GM23338 (cell line): ENCODE data around the gene ADAT3. TPM values are rescaled to one million over a fixed set of nuclear protein-coding genes. Genes with fewer than 3 reads are reported as not detected.

ENCODE experiments used
- ATAC-seq: fragments of 200-7000 bp; cut with Tn5 transposase; 3 replicates; pipeline ENCODE4 v1.9.1; 2020
- DNase-seq: peaks from one replicate; pipeline ENCODE4 v3.0.0-alpha.2; 2015; ENCODE audit warnings: low spot score
- H2AFZ ChIP-seq: fragments of 200-600 bp; sonication (generic); 2 replicates; pipeline ENCODE4 v1.8.0; 2016; ENCODE audit warnings: antibody characterized with exemption, mild to moderate bottlenecking, moderate library complexity
- H3F3A ChIP-seq: fragments of 200-600 bp; sonication (generic); replicated peaks from 2 replicates; pipeline ENCODE4 v1.8.0; 2017; ENCODE audit warnings: antibody characterized with exemption, mixed run types, low read depth
- H3K27ac ChIP-seq: fragments of 200-600 bp; sonication (generic); 2 replicates; pipeline ENCODE4 v1.6.1; 2016; ENCODE audit warnings: low read depth
- H3K27me3 ChIP-seq: fragments of 200-600 bp; sonication (generic); 2 replicates; pipeline ENCODE4 v1.8.0; 2016; ENCODE audit warnings: mild to moderate bottlenecking, mixed run types, moderate library complexity; ENCODE audit not compliant: insufficient read depth
- H3K36me3 ChIP-seq: fragments of 200-600 bp; sonication (generic); 2 replicates; pipeline ENCODE4 v1.8.0; 2016; ENCODE audit warnings: mild to moderate bottlenecking; ENCODE audit not compliant: insufficient read depth
- H3K4me1 ChIP-seq: fragments of 200-600 bp; sonication (generic); 2 replicates; pipeline ENCODE4 v1.8.0; 2016; ENCODE audit warnings: mild to moderate bottlenecking, moderate library complexity; ENCODE audit not compliant: insufficient read depth
- H3K4me2 ChIP-seq: fragments of 200-600 bp; sonication (generic); 2 replicates; pipeline ENCODE4 v1.7.1; 2017; ENCODE audit warnings: mixed run types
- H3K4me3 ChIP-seq: fragments of 200-600 bp; sonication (generic); 2 replicates; pipeline ENCODE4 v1.6.1; 2016; ENCODE audit warnings: mixed run types
- H3K79me2 ChIP-seq: fragments of 200-600 bp; sonication (generic); replicated peaks from 2 replicates; pipeline ENCODE4 v1.8.0; 2017; ENCODE audit warnings: mild to moderate bottlenecking; ENCODE audit not compliant: insufficient read depth
- H3K9me2 ChIP-seq: fragments of 200-600 bp; sonication (generic); 2 replicates; pipeline ENCODE4 v1.8.0; 2017; ENCODE audit not compliant: insufficient read depth
- H4K20me1 ChIP-seq: fragments of 200-600 bp; sonication (generic); replicated peaks from 2 replicates; pipeline ENCODE4 v1.8.0; 2017; ENCODE audit warnings: mild to moderate bottlenecking; ENCODE audit not compliant: insufficient read depth
- H3K27ac Mint-ChIP-seq: 2 replicates; pipeline ENCODE4 v1.8.0; 2020; ENCODE audit warnings: inconsistent platforms, mild to moderate bottlenecking, moderate library complexity, mixed read lengths
- H3K27me3 Mint-ChIP-seq: 3 replicates; pipeline ENCODE4 v1.8.0; 2022; ENCODE audit warnings: low read depth, mild to moderate bottlenecking, moderate library complexity, mixed read lengths, inconsistent platforms; ENCODE audit not compliant: insufficient read depth, poor library complexity
- H3K36me3 Mint-ChIP-seq: 3 replicates; pipeline ENCODE4 v1.8.0; 2021; ENCODE audit warnings: low read depth, mild to moderate bottlenecking, inconsistent platforms, moderate library complexity, mixed read lengths
- H3K4me1 Mint-ChIP-seq: 3 replicates; pipeline ENCODE4 v1.8.0; 2020; ENCODE audit warnings: mild to moderate bottlenecking, inconsistent platforms, mixed read lengths
- H3K4me3 Mint-ChIP-seq: 3 replicates; pipeline ENCODE4 v1.8.0; 2021; ENCODE audit warnings: moderate library complexity, mild to moderate bottlenecking, inconsistent platforms, mixed read lengths
- H3K9me3 Mint-ChIP-seq: 3 replicates; pipeline ENCODE4 v1.8.0; 2020; ENCODE audit warnings: moderate library complexity, mild to moderate bottlenecking, inconsistent platforms, mixed read lengths
- CREB1 ChIP-seq: fragments of 250-450 bp; sonication (Bioruptor Pico); IDR thresholded peaks from 2 replicates; pipeline ENCODE4 v1.5.0; 2020; ENCODE audit warnings: low read depth, mild to moderate bottlenecking, moderate library complexity
- EZH2phosphoT487 ChIP-seq: fragments of 200-600 bp; sonication (generic); IDR thresholded peaks from one replicate; pipeline ENCODE4 v1.8.1; 2018; ENCODE audit warnings: antibody characterized with exemption; ENCODE audit not compliant: unreplicated experiment
- JUNB ChIP-seq: IDR thresholded peaks from one replicate; pipeline ENCODE4 v1.6.1; 2016; ENCODE audit warnings: antibody characterized with exemption; ENCODE audit not compliant: unreplicated experiment
- NANOG ChIP-seq: IDR thresholded peaks from 2 replicates; pipeline ENCODE4 v1.6.1; 2016; ENCODE audit warnings: antibody characterized with exemption, borderline replicate concordance
- STAT1 ChIP-seq: IDR thresholded peaks from one replicate; pipeline ENCODE4 v1.6.1; 2016; ENCODE audit warnings: antibody characterized with exemption; ENCODE audit not compliant: unreplicated experiment
- ZNF114 ChIP-seq: fragments of 250-450 bp; sonication (Bioruptor Pico); IDR thresholded peaks from 2 replicates; pipeline ENCODE4 v1.5.0; 2020; ENCODE audit warnings: mild to moderate bottlenecking, moderate library complexity
- ZNF331 ChIP-seq: fragments of 250-450 bp; sonication (Bioruptor Pico); IDR thresholded peaks from 2 replicates; pipeline ENCODE4 v1.5.0; 2020; ENCODE audit warnings: low read depth, mild to moderate bottlenecking, moderate library complexity
- polyA plus RNA-seq: library from polyadenylated mRNA; unstranded; fragments of >200 nt; fragmentation: Nextera tagmentation; extraction: Ambion mirVana; gene quantifications from 2 replicates; pipeline ENCODE4 v1.2.1, GENCODE V29; 2016
- total RNA-seq: library from RNA; depleted of rRNA; stranded (reverse); fragments of >200 nt; shearing (Covaris generic); gene quantifications from 2 replicates; pipeline ENCODE4 v1.2.3, GENCODE V29; 2014
- TF ChIP-seq, protein P1 (sequence below): fragments of 250-450 bp; sonication (Bioruptor Pico); IDR thresholded peaks from 2 replicates; pipeline ENCODE4 v1.5.0; 2020; ENCODE audit warnings: mild to moderate bottlenecking, moderate library complexity
- TF ChIP-seq, protein P2 (sequence below): IDR thresholded peaks from one replicate; pipeline ENCODE4 v1.6.1; 2018; ENCODE audit warnings: antibody characterized with exemption; ENCODE audit not compliant: unreplicated experiment
- TF ChIP-seq, protein P3 (sequence below): IDR thresholded peaks from 2 replicates; pipeline ENCODE4 v1.6.1; 2016; ENCODE audit warnings: antibody characterized with exemption
- TF ChIP-seq, protein P4 (sequence below), 2 experiments: fragments of 200-600 bp in 1 of 2; sonication (generic) in 1 of 2; conservative IDR thresholded peaks; 2 replicates each; pipeline versions ENCODE4 v1.5.1 to v1.6.1; 2016 to 2017; ENCODE audit warnings: antibody characterized with exemption in 2 of 2, low read depth in 2 of 2, mild to moderate bottlenecking in 2 of 2, moderate library complexity in 1 of 2

ADAT3 gene
- total and polyA plus RNA-seq, 2 experiments from 2014 or later = 7.9 to 12.4 TPM

DNA sequence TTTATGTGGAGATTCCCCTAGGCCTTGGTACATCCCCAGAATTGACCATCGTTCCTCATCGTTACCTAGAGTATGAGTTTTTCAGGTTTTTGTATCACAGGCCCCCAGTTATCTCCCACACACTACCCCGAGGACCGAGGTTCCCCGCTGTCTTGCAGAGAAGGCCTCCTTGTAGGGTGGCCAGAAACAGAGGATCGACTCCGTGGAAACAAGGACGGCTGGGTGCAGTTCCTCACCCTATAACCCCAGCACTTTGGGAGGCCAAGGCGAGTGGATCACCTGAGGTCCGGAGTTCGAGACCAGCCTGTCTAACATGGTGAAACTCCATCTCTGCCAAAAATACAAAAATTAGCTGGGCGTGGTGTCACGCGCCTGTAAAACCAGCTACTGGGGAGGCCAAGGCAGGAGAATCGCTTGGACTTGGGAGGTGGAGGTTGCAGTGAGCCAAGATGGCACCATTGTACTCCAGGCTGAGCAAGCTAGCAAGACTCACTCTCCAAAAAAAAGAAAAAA lies 720 bp downstream of the ADAT3 start (continued):
- TF ChIP-seq, protein P1, sequence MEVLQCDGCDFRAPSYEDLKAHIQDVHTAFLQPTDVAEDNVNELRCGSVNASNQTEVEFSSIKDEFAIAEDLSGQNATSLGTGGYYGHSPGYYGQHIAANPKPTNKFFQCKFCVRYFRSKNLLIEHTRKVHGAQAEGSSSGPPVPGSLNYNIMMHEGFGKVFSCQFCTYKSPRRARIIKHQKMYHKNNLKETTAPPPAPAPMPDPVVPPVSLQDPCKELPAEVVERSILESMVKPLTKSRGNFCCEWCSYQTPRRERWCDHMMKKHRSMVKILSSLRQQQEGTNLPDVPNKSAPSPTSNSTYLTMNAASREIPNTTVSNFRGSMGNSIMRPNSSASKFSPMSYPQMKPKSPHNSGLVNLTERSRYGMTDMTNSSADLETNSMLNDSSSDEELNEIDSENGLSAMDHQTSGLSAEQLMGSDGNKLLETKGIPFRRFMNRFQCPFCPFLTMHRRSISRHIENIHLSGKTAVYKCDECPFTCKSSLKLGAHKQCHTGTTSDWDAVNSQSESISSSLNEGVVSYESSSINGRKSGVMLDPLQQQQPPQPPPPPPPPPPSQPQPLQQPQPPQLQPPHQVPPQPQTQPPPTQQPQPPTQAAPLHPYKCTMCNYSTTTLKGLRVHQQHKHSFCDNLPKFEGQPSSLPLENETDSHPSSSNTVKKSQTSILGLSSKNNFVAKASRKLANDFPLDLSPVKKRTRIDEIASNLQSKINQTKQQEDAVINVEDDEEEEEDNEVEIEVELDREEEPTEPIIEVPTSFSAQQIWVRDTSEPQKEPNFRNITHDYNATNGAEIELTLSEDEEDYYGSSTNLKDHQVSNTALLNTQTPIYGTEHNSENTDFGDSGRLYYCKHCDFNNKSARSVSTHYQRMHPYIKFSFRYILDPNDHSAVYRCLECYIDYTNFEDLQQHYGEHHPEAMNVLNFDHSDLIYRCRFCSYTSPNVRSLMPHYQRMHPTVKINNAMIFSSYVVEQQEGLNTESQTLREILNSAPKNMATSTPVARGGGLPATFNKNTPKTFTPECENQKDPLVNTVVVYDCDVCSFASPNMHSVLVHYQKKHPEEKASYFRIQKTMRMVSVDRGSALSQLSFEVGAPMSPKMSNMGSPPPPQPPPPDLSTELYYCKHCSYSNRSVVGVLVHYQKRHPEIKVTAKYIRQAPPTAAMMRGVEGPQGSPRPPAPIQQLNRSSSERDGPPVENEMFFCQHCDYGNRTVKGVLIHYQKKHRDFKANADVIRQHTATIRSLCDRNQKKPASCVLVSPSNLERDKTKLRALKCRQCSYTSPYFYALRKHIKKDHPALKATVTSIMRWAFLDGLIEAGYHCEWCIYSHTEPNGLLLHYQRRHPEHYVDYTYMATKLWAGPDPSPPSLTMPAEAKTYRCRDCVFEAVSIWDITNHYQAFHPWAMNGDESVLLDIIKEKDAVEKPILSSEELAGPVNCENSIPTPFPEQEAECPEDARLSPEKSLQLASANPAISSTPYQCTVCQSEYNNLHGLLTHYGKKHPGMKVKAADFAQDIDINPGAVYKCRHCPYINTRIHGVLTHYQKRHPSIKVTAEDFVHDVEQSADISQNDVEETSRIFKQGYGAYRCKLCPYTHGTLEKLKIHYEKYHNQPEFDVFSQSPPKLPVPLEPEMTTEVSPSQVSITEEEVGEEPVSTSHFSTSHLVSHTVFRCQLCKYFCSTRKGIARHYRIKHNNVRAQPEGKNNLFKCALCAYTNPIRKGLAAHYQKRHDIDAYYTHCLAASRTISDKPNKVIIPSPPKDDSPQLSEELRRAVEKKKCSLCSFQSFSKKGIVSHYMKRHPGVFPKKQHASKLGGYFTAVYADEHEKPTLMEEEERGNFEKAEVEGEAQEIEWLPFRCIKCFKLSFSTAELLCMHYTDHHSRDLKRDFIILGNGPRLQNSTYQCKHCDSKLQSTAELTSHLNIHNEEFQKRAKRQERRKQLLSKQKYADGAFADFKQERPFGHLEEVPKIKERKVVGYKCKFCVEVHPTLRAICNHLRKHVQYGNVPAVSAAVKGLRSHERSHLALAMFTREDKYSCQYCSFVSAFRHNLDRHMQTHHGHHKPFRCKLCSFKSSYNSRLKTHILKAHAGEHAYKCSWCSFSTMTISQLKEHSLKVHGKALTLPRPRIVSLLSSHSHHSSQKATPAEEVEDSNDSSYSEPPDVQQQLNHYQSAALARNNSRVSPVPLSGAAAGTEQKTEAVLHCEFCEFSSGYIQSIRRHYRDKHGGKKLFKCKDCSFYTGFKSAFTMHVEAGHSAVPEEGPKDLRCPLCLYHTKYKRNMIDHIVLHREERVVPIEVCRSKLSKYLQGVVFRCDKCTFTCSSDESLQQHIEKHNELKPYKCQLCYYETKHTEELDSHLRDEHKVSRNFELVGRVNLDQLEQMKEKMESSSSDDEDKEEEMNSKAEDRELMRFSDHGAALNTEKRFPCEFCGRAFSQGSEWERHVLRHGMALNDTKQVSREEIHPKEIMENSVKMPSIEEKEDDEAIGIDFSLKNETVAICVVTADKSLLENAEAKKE (CRISPR knock-in tag) = no peak
- TF ChIP-seq, protein P2, sequence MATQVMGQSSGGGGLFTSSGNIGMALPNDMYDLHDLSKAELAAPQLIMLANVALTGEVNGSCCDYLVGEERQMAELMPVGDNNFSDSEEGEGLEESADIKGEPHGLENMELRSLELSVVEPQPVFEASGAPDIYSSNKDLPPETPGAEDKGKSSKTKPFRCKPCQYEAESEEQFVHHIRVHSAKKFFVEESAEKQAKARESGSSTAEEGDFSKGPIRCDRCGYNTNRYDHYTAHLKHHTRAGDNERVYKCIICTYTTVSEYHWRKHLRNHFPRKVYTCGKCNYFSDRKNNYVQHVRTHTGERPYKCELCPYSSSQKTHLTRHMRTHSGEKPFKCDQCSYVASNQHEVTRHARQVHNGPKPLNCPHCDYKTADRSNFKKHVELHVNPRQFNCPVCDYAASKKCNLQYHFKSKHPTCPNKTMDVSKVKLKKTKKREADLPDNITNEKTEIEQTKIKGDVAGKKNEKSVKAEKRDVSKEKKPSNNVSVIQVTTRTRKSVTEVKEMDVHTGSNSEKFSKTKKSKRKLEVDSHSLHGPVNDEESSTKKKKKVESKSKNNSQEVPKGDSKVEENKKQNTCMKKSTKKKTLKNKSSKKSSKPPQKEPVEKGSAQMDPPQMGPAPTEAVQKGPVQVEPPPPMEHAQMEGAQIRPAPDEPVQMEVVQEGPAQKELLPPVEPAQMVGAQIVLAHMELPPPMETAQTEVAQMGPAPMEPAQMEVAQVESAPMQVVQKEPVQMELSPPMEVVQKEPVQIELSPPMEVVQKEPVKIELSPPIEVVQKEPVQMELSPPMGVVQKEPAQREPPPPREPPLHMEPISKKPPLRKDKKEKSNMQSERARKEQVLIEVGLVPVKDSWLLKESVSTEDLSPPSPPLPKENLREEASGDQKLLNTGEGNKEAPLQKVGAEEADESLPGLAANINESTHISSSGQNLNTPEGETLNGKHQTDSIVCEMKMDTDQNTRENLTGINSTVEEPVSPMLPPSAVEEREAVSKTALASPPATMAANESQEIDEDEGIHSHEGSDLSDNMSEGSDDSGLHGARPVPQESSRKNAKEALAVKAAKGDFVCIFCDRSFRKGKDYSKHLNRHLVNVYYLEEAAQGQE = no peak
- TF ChIP-seq ZNF114 = no peak

DNA sequence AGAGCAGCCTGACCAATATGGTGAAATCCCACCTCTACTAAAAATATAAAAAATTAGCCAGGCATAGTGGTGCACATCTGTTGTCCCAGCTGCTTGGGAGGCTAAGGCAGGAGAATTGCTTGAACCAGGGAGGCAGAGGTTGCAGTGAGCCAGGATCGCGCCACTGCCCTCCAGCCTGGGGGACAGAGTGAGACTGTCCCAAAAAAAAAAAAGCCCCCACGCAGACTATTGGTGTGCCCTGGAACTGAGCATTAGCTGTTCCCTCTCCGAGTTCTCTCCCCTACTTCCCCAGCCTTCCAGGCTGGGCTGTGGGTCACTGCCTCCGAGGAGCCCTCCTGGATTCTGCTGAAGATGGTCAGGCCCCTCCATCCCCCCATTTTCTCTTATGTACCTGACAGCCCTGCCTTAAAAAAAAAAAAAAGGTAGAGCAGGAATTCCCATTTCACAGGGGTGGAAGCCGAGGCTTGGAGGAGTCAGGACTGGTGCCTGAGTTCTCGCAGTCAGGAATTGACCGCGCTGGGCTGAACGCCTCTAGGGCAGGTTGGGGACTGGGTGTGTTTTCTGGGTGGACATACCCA lies 1.9 kb downstream of the ADAT3 start:
- no peak overlapping the region for H3K27ac Mint-ChIP-seq
- Histone ChIP-seq H4K20me1 (peaks cover 7% of the 10 kb centered on the region), H3K4me2 (no peak overlapping the region; the same call in 1 of the 2 replicates), H3K4me1 (peaks cover 12% of the 10 kb centered on the region), H3K36me3 (no peaks in the 10 kb centered on the region), H3F3A (peaks cover 20% of the 10 kb centered on the region), H3K9me2 (no peaks in the 10 kb centered on the region), H3K79me2 (peaks cover 64% of the 10 kb centered on the region), H3K27me3 (no peaks in the 10 kb centered on the region), H3K4me3 (no peak overlapping the region), H2AFZ (no peak overlapping the region), H3K27ac (no peak overlapping the region)
- H3K4me3 Mint-ChIP-seq = peak overlapping the region; percentile 24; the same call in 1 of the 3 replicates
- DNase-seq (no peak), ATAC-seq (no peak)
- H3K36me3 Mint-ChIP-seq = peaks cover 12% of the 10 kb centered on the region
- H3K9me3 Mint-ChIP-seq = peaks cover 4% of the 10 kb centered on the region; the same call in 1 of the 3 replicates
- peaks cover 19% of the 10 kb centered on the region for H3K27me3 Mint-ChIP-seq
- peaks cover 21% of the 10 kb centered on the region for H3K4me1 Mint-ChIP-seq
- TF ChIP-seq STAT1 (no peak), CREB1 (CRISPR knock-in tag) (no peak), ZNF331 (CRISPR knock-in tag) (no peak), JUNB (no peak), EZH2phosphoT487 (no peak), ZNF114 (no peak), NANOG (no peak)
- TF ChIP-seq, protein P3, sequence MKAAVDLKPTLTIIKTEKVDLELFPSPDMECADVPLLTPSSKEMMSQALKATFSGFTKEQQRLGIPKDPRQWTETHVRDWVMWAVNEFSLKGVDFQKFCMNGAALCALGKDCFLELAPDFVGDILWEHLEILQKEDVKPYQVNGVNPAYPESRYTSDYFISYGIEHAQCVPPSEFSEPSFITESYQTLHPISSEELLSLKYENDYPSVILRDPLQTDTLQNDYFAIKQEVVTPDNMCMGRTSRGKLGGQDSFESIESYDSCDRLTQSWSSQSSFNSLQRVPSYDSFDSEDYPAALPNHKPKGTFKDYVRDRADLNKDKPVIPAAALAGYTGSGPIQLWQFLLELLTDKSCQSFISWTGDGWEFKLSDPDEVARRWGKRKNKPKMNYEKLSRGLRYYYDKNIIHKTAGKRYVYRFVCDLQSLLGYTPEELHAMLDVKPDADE = no peak
- TF ChIP-seq, protein P4, sequence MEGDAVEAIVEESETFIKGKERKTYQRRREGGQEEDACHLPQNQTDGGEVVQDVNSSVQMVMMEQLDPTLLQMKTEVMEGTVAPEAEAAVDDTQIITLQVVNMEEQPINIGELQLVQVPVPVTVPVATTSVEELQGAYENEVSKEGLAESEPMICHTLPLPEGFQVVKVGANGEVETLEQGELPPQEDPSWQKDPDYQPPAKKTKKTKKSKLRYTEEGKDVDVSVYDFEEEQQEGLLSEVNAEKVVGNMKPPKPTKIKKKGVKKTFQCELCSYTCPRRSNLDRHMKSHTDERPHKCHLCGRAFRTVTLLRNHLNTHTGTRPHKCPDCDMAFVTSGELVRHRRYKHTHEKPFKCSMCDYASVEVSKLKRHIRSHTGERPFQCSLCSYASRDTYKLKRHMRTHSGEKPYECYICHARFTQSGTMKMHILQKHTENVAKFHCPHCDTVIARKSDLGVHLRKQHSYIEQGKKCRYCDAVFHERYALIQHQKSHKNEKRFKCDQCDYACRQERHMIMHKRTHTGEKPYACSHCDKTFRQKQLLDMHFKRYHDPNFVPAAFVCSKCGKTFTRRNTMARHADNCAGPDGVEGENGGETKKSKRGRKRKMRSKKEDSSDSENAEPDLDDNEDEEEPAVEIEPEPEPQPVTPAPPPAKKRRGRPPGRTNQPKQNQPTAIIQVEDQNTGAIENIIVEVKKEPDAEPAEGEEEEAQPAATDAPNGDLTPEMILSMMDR (conservative IDR thresholded peaks at IDR 0.05; ENCODE audit: low read depth in 2 of 2) = no peak
